Stimulated activated naive B cell treated with anti-CD40 and anti-IgM and Interleukin-4, amounts not matched to agents 10 μg/mL and 1 μg/mL and 100 μg/mL, for 72 hours (primary cell): Measurements from ENCODE around the gene CREBBP.

Source experiments
- ATAC-seq, 2 donors: fragments of 150-1000 bp; cut with Tn5 transposase; replicated peaks; 2 replicates each; pipeline ENCODE4 v1.10.0; 2021; ENCODE audit warnings: moderate library complexity in 1 of 2
- DNase-seq: peaks from one replicate; pipeline ENCODE4 v3.0.0; 2021
- H3K27ac Mint-ChIP-seq: one replicate; pipeline ENCODE4 v1.8.0; 2022; ENCODE audit warnings: mild to moderate bottlenecking, mixed read lengths
- H3K27me3 Mint-ChIP-seq, 2 donors: one replicate each; pipeline ENCODE4 v1.8.0; 2022; ENCODE audit warnings: mixed read lengths in 2 of 2
- H3K36me3 Mint-ChIP-seq, 2 donors: one replicate each; pipeline ENCODE4 v1.8.0; 2022; ENCODE audit warnings: mixed read lengths in 2 of 2, mild to moderate bottlenecking in 1 of 2
- H3K4me1 Mint-ChIP-seq, 2 donors: one replicate each; pipeline ENCODE4 v1.8.0; 2022; ENCODE audit warnings: mixed read lengths in 2 of 2, mild to moderate bottlenecking in 1 of 2
- H3K4me3 Mint-ChIP-seq, 2 donors: one replicate each; pipeline ENCODE4 v1.8.0; 2022; ENCODE audit warnings: mild to moderate bottlenecking in 2 of 2, mixed read lengths in 2 of 2, moderate library complexity in 1 of 2
- H3K9me3 Mint-ChIP-seq, 2 donors: one replicate each; pipeline ENCODE4 v1.8.0; 2022; ENCODE audit warnings: mixed read lengths in 2 of 2, mild to moderate bottlenecking in 1 of 2

CREBBP gene

GRCh38 chr16:3873482-3874173 is 6.9 kb downstream of the CREBBP start:
- DNase-seq (no peak), ATAC-seq (no peak)
- H3K36me3 Mint-ChIP-seq = peaks cover 26 to 37% of the 10 kb centered on the region in 2 donors
- peaks cover 78 to 97% of the 10 kb centered on the region in 2 donors for H3K4me1 Mint-ChIP-seq
- H3K4me3 Mint-ChIP-seq = no peak overlapping the region
- no peaks in the 10 kb centered on the region for H3K27me3 Mint-ChIP-seq
- H3K9me3 Mint-ChIP-seq = no peaks in the 10 kb centered on the region
- peak overlapping the region; percentile 69 for H3K27ac Mint-ChIP-seq

- H3K27me3 Mint-ChIP-seq = no peaks in the 10 kb centered on the region
- no peaks in the 10 kb centered on the region for H3K9me3 Mint-ChIP-seq
- peaks cover 70 to 90% of the 10 kb centered on the region in 2 donors for H3K4me1 Mint-ChIP-seq
- peak overlapping the region in 1 of 2 donors; percentile 15 for H3K4me3 Mint-ChIP-seq
- no peak for DNase-seq
- ATAC-seq = no peak
- peaks cover 13 to 25% of the 10 kb centered on the region in 2 donors for H3K36me3 Mint-ChIP-seq
- H3K27ac Mint-ChIP-seq = peak overlapping the region; percentile 59
These were observed 8.2 kb downstream of the CREBBP start for GRCh38 chr16:3872216-3872895.

GRCh38 chr16:3868967-3869366 is 11.5 kb downstream of the CREBBP start:
- DNase-seq = no peak
- Mint-ChIP-seq H3K27ac (peak overlapping the region; percentile 81), H3K4me3 (no peak overlapping the region), H3K27me3 (no peaks in the 10 kb centered on the region), H3K4me1 (peaks cover 58 to 80% of the 10 kb centered on the region in 2 donors), H3K36me3 (peaks cover 5 to 23% of the 10 kb centered on the region in 2 donors), H3K9me3 (no peaks in the 10 kb centered on the region)
- no peak for ATAC-seq

DNA sequence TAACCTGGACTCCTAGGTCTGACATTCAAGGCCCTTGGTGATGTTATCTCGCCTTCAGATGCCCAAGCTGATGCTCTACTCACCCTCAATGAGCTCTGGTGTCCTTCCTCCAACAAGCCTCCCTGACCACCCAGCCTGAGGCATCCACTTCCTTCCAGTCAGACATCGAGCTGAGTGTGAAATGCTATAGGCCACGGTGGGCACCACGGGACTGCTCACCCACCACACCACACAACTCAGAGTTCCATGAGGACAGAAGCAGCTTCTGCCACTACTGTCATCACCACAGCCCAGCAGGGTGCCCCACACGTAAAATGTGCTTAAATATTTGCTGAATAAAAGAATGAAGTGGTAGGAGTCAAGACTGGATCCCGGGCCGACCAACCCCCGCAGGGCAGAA is 12.0 kb downstream of the CREBBP start:
- peaks cover 59 to 80% of the 10 kb centered on the region in 2 donors for H3K4me1 Mint-ChIP-seq
- H3K4me3 Mint-ChIP-seq = no peak overlapping the region
- peaks cover 6 to 23% of the 10 kb centered on the region in 2 donors for H3K36me3 Mint-ChIP-seq
- peak overlapping the region; percentile 81 for H3K27ac Mint-ChIP-seq
- ATAC-seq = no peak
- no peaks in the 10 kb centered on the region for H3K9me3 Mint-ChIP-seq
- no peaks in the 10 kb centered on the region for H3K27me3 Mint-ChIP-seq
- DNase-seq = no peak

GRCh38 chr16:3866703-3867431 is 13.6 kb downstream of the CREBBP start:
- DNase-seq (no peak), ATAC-seq (no peak)
- no peak overlapping the region for H3K4me3 Mint-ChIP-seq
- H3K27ac Mint-ChIP-seq = peak overlapping the region; percentile 22
- no peaks in the 10 kb centered on the region for H3K9me3 Mint-ChIP-seq
- peaks cover 59 to 80% of the 10 kb centered on the region in 2 donors for H3K4me1 Mint-ChIP-seq
- H3K27me3 Mint-ChIP-seq = no peaks in the 10 kb centered on the region
- peaks cover 6 to 22% of the 10 kb centered on the region in 2 donors for H3K36me3 Mint-ChIP-seq

DNA sequence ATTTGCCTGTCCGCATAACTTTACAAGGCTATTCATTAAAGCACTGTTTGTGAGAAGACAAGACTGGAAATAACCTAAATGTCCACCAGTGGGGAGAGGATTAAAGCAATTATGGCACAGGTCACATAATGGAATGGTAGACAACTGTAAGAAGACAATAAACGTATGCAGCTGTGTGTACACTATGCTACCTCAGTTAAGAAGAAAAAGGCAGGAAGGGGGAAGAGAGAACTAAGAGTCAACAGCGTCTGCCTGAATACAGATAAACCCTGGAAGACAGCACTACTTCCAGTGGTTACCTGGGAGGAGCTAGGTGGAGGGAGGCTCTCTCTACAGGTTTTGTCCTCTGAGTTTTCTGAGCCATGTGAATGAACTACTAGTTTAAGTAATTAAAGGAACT is 15.3 kb downstream of the CREBBP start:
- Mint-ChIP-seq H3K36me3 (peaks cover 6 to 22% of the 10 kb centered on the region in 2 donors), H3K9me3 (no peaks in the 10 kb centered on the region), H3K27ac (peak overlapping the region; percentile 15), H3K4me1 (peaks cover 54 to 79% of the 10 kb centered on the region in 2 donors), H3K27me3 (no peaks in the 10 kb centered on the region), H3K4me3 (peak overlapping the region in 1 of 2 donors; percentile 44)
- ATAC-seq (no peak), DNase-seq (no peak)

DNA sequence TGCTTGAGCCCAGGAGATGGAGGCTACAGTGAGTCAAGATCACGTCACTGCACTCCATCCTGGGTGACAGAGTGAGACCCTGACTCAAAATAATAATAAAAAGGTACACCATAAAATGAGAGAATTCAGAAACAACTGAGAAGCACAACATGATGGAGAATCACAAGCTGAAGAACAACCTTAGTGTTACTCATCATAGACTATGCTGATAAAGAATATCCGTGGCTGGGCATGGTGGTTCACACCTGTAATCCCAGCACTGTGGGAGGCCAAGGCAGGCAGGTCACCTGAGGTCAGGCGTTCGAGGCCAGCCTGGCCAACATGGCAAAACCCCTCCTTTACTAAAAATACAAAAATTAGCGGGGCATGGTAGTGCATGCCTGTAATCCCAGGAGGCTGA is 16.0 kb downstream of the CREBBP start:
- Mint-ChIP-seq H3K36me3 (peaks cover 6 to 19% of the 10 kb centered on the region in 2 donors), H3K27ac (no peak overlapping the region), H3K4me3 (no peak overlapping the region), H3K9me3 (no peaks in the 10 kb centered on the region), H3K27me3 (no peaks in the 10 kb centered on the region), H3K4me1 (peaks cover 55 to 82% of the 10 kb centered on the region in 2 donors)
- ATAC-seq (no peak), DNase-seq (no peak)

DNA sequence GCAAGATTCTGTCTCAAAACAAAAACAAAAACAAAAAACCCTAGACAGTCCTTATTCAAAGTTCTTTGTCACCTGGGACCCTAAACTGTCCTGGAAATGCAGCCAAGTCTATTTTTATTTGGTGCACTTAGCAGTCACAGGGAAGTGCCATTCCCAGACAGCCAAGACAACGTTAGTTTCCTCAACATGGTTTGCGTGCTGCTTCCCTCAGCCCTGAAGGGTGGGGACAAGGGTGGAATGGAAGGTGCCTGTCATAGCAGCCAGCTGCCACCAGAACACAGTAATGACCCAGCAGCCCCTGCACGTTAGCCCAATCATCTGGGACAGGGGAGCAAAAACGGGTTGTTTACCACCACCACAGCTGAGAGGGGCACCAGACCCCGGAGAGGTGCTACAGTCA is 16.9 kb downstream of the CREBBP start:
- peak overlapping the region; percentile 31 for H3K27ac Mint-ChIP-seq
- no peaks in the 10 kb centered on the region for H3K27me3 Mint-ChIP-seq
- H3K4me1 Mint-ChIP-seq = peaks cover 55 to 82% of the 10 kb centered on the region in 2 donors
- ATAC-seq (peak in 1 of 2 donors; percentile 14), DNase-seq (no peak)
- no peak overlapping the region for H3K4me3 Mint-ChIP-seq
- H3K9me3 Mint-ChIP-seq = no peaks in the 10 kb centered on the region
- peaks cover 6 to 13% of the 10 kb centered on the region in 2 donors for H3K36me3 Mint-ChIP-seq

DNA sequence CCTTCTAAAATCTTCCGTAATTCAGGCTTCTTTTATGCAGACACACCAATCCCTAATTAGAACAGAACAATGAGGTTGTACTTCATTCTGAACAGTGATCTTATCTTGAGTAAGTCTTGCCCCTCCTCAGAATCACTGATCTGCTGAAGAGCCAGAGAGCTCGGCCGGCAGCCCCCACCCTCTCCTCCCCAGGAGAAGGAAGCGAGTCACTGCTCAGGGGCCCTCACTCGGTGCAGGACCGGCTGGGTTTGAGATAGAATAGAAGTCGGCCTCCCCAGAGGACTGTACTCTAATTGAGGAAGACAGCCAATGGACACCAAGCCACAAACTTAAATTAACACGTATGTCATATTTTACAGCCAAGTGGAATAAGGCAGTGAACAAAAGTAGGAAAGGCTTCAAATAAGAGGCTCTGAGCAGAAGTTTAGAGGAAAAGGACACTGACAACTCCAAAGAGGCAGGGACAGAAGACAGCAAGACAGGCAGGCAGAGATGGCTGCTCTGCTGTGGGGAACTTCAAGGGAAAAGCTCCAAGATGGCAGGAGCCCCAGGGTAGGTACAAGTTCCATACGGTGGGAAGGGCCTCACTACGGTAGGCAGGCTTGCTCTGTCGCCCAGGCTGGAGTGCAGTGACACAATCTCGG is 18.6 kb downstream of the CREBBP start:
- Mint-ChIP-seq H3K36me3 (peaks cover 6 to 15% of the 10 kb centered on the region in 2 donors), H3K27ac (peak overlapping the region; percentile 6), H3K4me3 (peak overlapping the region; percentile 44 to 59), H3K27me3 (no peaks in the 10 kb centered on the region), H3K4me1 (peaks cover 65 to 93% of the 10 kb centered on the region in 2 donors), H3K9me3 (no peaks in the 10 kb centered on the region)
- no peak for DNase-seq
- peak; percentile 62 for ATAC-seq

DNA sequence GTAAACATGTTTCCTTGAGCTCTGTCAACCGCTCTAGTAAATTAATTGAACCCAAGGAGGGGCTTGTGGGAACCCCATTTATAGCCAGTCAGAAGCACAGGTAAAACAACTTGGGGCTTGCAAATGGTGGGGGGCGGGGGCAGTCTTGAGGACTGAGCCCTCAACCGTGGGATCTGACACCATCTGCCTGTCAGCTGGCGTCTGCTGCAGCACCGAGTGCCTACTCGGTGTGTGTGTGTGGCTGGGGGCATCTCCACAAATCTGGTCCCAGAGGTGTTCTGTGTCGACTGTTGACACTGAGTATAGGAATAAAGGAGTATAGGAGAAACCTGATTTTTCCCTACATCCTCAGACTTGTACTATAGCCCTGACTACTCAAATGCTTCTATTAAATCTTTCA is 20.6 kb downstream of the CREBBP start:
- H3K36me3 Mint-ChIP-seq = peaks cover 2 to 10% of the 10 kb centered on the region in 2 donors
- H3K4me3 Mint-ChIP-seq = peak overlapping the region in 1 of 2 donors; percentile 28
- no peaks in the 10 kb centered on the region for H3K9me3 Mint-ChIP-seq
- peaks cover 66 to 89% of the 10 kb centered on the region in 2 donors for H3K4me1 Mint-ChIP-seq
- ATAC-seq = no peak
- H3K27me3 Mint-ChIP-seq = no peaks in the 10 kb centered on the region
- peak overlapping the region; percentile 65 for H3K27ac Mint-ChIP-seq
- no peak for DNase-seq

GRCh38 chr16:3858801-3859200 is 21.7 kb downstream of the CREBBP start:
- ATAC-seq (peak; percentile 29 to 35), DNase-seq (no peak)
- Mint-ChIP-seq H3K36me3 (peaks cover under 1 to 12% of the 10 kb centered on the region in 2 donors), H3K4me1 (peaks cover 69 to 89% of the 10 kb centered on the region in 2 donors), H3K27ac (peak overlapping the region; percentile 79), H3K27me3 (no peaks in the 10 kb centered on the region), H3K9me3 (no peaks in the 10 kb centered on the region), H3K4me3 (peak overlapping the region; percentile 36 to 60)

GRCh38 chr16:3857189-3858043 is 23.1 kb downstream of the CREBBP start:
- H3K27ac Mint-ChIP-seq = peak overlapping the region; percentile 89
- peak; percentile 35 to 51 for ATAC-seq

More at GRCh38 chr16:3857189-3858043, 23.1 kb downstream of the CREBBP start:
- no peaks in the 10 kb centered on the region for H3K27me3 Mint-ChIP-seq
- peak overlapping the region; percentile 24 to 37 for H3K4me3 Mint-ChIP-seq
- peaks cover 63 to 89% of the 10 kb centered on the region in 2 donors for H3K4me1 Mint-ChIP-seq
- no peak for DNase-seq
- H3K36me3 Mint-ChIP-seq = peaks cover 4 to 9% of the 10 kb centered on the region in 2 donors
- H3K9me3 Mint-ChIP-seq = no peaks in the 10 kb centered on the region
